ENCODE results near the gene PANX1.
"Not testable (repeated sequence)": the region's sequence is repeated elsewhere in the genome, so short reads cannot be mapped to it uniquely, and the experiment has no call there.

The PANX1 gene

GRCh38 chr11:94152678-94153065, 24.0 kb downstream of the PANX1 start:
- Histone ChIP-seq H3K9me3 (no peaks in the 10 kb centered on the region), H3K36me3 (peaks cover 17% of the 10 kb centered on the region), H3K4me3 (ENCODE audit: low read depth, low read length) (peak overlapping the region; percentile 14; the same call in 1 of the 2 replicates), H3K4me1 (peaks cover 33% of the 10 kb centered on the region), H3K27me3 (no peaks in the 10 kb centered on the region)
- peak; percentile 30 for DNase-seq
- TF ChIP-seq, protein P1, sequence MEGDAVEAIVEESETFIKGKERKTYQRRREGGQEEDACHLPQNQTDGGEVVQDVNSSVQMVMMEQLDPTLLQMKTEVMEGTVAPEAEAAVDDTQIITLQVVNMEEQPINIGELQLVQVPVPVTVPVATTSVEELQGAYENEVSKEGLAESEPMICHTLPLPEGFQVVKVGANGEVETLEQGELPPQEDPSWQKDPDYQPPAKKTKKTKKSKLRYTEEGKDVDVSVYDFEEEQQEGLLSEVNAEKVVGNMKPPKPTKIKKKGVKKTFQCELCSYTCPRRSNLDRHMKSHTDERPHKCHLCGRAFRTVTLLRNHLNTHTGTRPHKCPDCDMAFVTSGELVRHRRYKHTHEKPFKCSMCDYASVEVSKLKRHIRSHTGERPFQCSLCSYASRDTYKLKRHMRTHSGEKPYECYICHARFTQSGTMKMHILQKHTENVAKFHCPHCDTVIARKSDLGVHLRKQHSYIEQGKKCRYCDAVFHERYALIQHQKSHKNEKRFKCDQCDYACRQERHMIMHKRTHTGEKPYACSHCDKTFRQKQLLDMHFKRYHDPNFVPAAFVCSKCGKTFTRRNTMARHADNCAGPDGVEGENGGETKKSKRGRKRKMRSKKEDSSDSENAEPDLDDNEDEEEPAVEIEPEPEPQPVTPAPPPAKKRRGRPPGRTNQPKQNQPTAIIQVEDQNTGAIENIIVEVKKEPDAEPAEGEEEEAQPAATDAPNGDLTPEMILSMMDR (IDR thresholded peaks at IDR 0.05; ENCODE audit: low read depth, low read length), result no peak

GRCh38 chr11:94153320-94153719, 24.7 kb downstream of the PANX1 start:
- Histone ChIP-seq H3K4me3 (ENCODE audit: low read depth, low read length) (no peak overlapping the region), H3K36me3 (peaks cover 17% of the 10 kb centered on the region), H3K4me1 (peaks cover 33% of the 10 kb centered on the region), H3K27me3 (no peaks in the 10 kb centered on the region), H3K9me3 (no peaks in the 10 kb centered on the region)
- no peak for DNase-seq
- TF ChIP-seq, protein P1 (IDR thresholded peaks at IDR 0.05; ENCODE audit: low read depth, low read length), result no peak

DNA sequence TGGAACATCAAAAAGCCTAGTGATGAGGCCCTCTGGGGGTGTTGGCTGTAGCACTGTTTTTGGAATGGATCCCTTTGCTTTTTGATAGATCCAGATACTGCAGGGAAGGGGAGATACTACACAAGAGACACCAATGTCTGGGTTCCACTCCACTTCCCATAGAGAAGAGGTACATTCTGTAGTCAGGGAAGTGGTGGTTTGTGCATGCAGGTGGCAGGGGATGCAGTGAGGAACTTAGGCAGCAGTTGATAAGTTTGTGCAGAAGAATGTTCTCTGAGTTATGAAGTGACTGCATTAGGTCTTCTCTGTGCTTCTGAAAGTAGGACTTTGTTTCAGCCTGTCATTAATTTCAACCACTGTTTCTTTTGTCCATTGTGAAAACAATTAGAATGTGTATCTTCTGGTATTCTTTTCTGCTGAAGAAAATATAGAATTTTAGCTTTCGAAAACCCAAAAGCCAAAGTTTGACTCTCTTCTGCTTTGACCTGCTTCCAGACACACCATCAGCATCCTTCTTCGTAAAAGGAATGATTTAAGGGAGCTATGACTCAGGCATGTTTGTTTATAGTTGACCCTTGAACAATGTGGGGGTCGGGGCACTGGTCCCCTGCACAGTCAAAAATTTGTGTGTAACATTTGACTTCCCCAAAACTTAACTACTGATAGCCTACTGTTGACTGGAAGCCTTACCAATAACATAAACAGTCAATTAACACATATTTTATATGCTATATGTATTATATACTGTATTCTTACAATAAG, 25.6 kb downstream of the PANX1 start:
- H3K36me3 ChIP-seq, result peaks cover 17% of the 10 kb centered on the region
- no peak overlapping the region for H3K4me3 ChIP-seq (ENCODE audit: low read depth, low read length)
- peaks cover 30% of the 10 kb centered on the region for H3K4me1 ChIP-seq
- H3K27me3 ChIP-seq, result no peaks in the 10 kb centered on the region
- H3K9me3 ChIP-seq, result no peaks in the 10 kb centered on the region
- DNase-seq, result no peak
- TF ChIP-seq, protein P1 (IDR thresholded peaks at IDR 0.05; ENCODE audit: low read depth, low read length), result no peak

- not testable (repeated sequence) for H3K27me3 ChIP-seq; H3K9me3 ChIP-seq; H3K4me3 ChIP-seq (ENCODE audit: low read depth, low read length); DNase-seq
- peaks cover 16% of the 10 kb centered on the region for H3K4me1 ChIP-seq
- H3K36me3 ChIP-seq, result peaks cover 17% of the 10 kb centered on the region
Observed at GRCh38 chr11:94157339-94157738, 28.7 kb downstream of the PANX1 start.

DNA sequence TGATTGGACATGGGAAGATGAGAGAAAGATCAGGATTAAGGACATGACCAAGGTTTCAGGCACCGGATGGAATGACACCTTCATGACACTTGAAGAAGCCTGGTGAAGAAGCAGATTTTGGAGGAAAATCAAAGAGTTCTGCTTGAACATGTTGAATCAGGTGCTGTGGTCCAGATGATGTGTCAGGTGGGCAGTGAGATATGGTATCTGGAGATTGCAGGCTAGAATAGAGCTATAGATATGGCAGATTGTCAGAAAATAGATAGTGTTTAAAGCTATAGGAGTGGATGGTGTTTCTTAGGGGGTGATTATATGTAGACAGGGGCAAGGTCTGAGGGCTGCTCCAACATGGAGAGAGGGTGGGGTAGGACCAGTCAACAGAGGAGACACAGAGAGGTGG, 40.2 kb downstream of the PANX1 start:
- TF ChIP-seq, protein P1 (IDR thresholded peaks at IDR 0.05; ENCODE audit: low read depth, low read length), result no peak
- Histone ChIP-seq H3K9me3 (no peaks in the 10 kb centered on the region), H3K4me1 (peaks cover 4% of the 10 kb centered on the region), H3K36me3 (no peaks in the 10 kb centered on the region; the same call in 1 of the 2 replicates), H3K27me3 (no peaks in the 10 kb centered on the region), H3K4me3 (ENCODE audit: low read depth, low read length) (no peak overlapping the region)
- no peak for DNase-seq

- no peak overlapping the region for H3K4me3 ChIP-seq (ENCODE audit: low read depth, low read length)
- TF ChIP-seq, protein P1 (IDR thresholded peaks at IDR 0.05; ENCODE audit: low read depth, low read length), result no peak
- DNase-seq, result no peak
- no peaks in the 10 kb centered on the region for H3K9me3 ChIP-seq
- no peaks in the 10 kb centered on the region for H3K27me3 ChIP-seq
- no peaks in the 10 kb centered on the region; the same call in 1 of the 2 replicates for H3K36me3 ChIP-seq
- peaks cover 7% of the 10 kb centered on the region for H3K4me1 ChIP-seq
Observed at GRCh38 chr11:94169516-94169915, 40.9 kb downstream of the PANX1 start.

All from BE2C (cell line).